ENCODE data around the gene TMSB4X. TPM values are rescaled to one million over a fixed set of nuclear protein-coding genes. Genes with fewer than 3 reads are reported as not detected.
A peak's percentile ranks its signal among the peaks of the same experiment; 100 is the strongest.

Gene TMSB4X
- total RNA-seq, 1 experiment from 2014 or later: 2,928 TPM

- ATAC-seq: peak; percentile 72
- in situ Hi-C loops (cut with HindIII; ENCODE audit: low pct_unique_long_range_greater_than_20kb, low sequenced_read_pairs): no loop called here
- intact Hi-C loops (cut with micrococcal nuclease; ENCODE audit: unreplicated experiment): no loop called here
- peak; percentile 85 for TF ChIP-seq CTCF (IDR thresholded peaks at IDR 0.05)
- no peak for TF ChIP-seq TCF7L2 (IDR thresholded peaks at IDR 0.05; ENCODE audit: low read depth, low read length)
- CTCF ChIA-PET: interaction anchor here (0.6 to 1.0 kb wide), 4 partner anchors 32 to 699 kb away, joined by 3 read pairs; no protein-coding TSS in a partner anchor
- BruUV-seq (replicated peaks): no TSS peak
- Histone ChIP-seq H3K27ac (ENCODE audit: low read length) (peak overlapping the region; percentile 80; the same call in 1 of the 2 replicates), H3K9me3 (ENCODE audit: control insufficient read depth, insufficient read depth, low read depth, low read length) (no peaks in the 10 kb centered on the region), H3K4me1 (ENCODE audit: control insufficient read depth, insufficient read depth, low read length) (peaks cover 3% of the 10 kb centered on the region), H3K36me3 (ENCODE audit: control insufficient read depth, insufficient read depth, low read length) (no peaks in the 10 kb centered on the region), H3K27me3 (ENCODE audit: control insufficient read depth, insufficient read depth, low read length) (no peaks in the 10 kb centered on the region), H3K4me3 (ENCODE audit: low read depth in 2 of 2, low read length in 2 of 2) (no peak overlapping the region)
- POLR2A ChIA-PET: no interaction called here
- peak; percentile 65 for DNase-seq (ENCODE audit: low read depth, low spot score)
Measured at GRCh38 chrX:12946838-12947544, 27.9 kb upstream of the TMSB4X start.

GRCh38 chrX:12947545-12948235, 27.2 kb upstream of the TMSB4X start:
- DNase-seq (ENCODE audit: low read depth, low spot score) (no peak), ATAC-seq (no peak)
- Histone ChIP-seq H3K4me1 (ENCODE audit: control insufficient read depth, insufficient read depth, low read length) (peaks cover 3% of the 10 kb centered on the region), H3K4me3 (ENCODE audit: low read depth in 2 of 2, low read length in 2 of 2) (no peak overlapping the region), H3K27me3 (ENCODE audit: control insufficient read depth, insufficient read depth, low read length) (no peaks in the 10 kb centered on the region), H3K27ac (ENCODE audit: low read length) (peak overlapping the region; percentile 80; the same call in 1 of the 2 replicates), H3K36me3 (ENCODE audit: control insufficient read depth, insufficient read depth, low read length) (no peaks in the 10 kb centered on the region), H3K9me3 (ENCODE audit: control insufficient read depth, insufficient read depth, low read depth, low read length) (no peaks in the 10 kb centered on the region)
- ChIA-PET POLR2A (no interaction called here), CTCF (interaction anchor here (0.6 kb wide), 1 partner anchor 698 kb away, joined by 3 read pairs; no protein-coding TSS in a partner anchor)
- no peak for TF ChIP-seq TCF7L2 (IDR thresholded peaks at IDR 0.05; ENCODE audit: low read depth, low read length)
- no peak for TF ChIP-seq POLR2AphosphoS5 (IDR thresholded peaks at IDR 0.05; ENCODE audit: low read depth, low read length)
- TF ChIP-seq CTCF (IDR thresholded peaks at IDR 0.05): no peak
- TF ChIP-seq SIN3A (IDR thresholded peaks at IDR 0.05; ENCODE audit: borderline replicate concordance, insufficient read depth, low read depth, low read length): no peak
- TF ChIP-seq REST (IDR thresholded peaks at IDR 0.05; ENCODE audit: insufficient read depth in 1 of 2, low read depth in 2 of 2, low read length in 1 of 2): no peak
- intact Hi-C loops (cut with micrococcal nuclease; ENCODE audit: unreplicated experiment): no loop called here
- BruUV-seq (replicated peaks): no TSS peak
- in situ Hi-C loops (cut with HindIII; ENCODE audit: low pct_unique_long_range_greater_than_20kb, low sequenced_read_pairs): no loop called here

All from Panc1 (cell line).